ENCODE results near the gene EPHA4.

The EPHA4 gene

GRCh38 chr2:221572219-221572820, at the start of gene EPHA4:
Gene EPHA4, minus strand, starts transcription at chr2:221572304. Its CDS starts 56 bp downstream, at chr2:221572248.
- H3K4me3 ChIP-seq (ENCODE audit: low read depth, low read length), result peak within 1 kb of the TSS; percentile 91
- TF ChIP-seq CTCF (IDR thresholded peaks at IDR 0.05; ENCODE audit: insufficient read depth, low read length, missing control alignments), result peak; percentile 37
- ChIA-PET POLR2A (interaction anchor here (0.5 kb wide), 1 partner anchor 1016 kb away, joined by 4 read pairs; no protein-coding TSS in a partner anchor), CTCF (interaction anchor here (0.7 to 6.3 kb wide), 10 partner anchors 8 to 1834 kb away, joined by 3 to 62 read pairs (median 4); no protein-coding TSS in a partner anchor)
- no peak for DNase-seq (ENCODE audit: low read depth, low spot score)

GRCh38 chr2:221618007-221618406, 45.9 kb upstream of the EPHA4 start:
- ChIA-PET POLR2A (no interaction called here), CTCF (no interaction called here)
- no peak for TF ChIP-seq CTCF (IDR thresholded peaks at IDR 0.05; ENCODE audit: insufficient read depth, low read length, missing control alignments)
- H3K4me3 ChIP-seq (ENCODE audit: low read depth, low read length), result no peak overlapping the region
- no peak for DNase-seq (ENCODE audit: low read depth, low spot score)

DNA sequence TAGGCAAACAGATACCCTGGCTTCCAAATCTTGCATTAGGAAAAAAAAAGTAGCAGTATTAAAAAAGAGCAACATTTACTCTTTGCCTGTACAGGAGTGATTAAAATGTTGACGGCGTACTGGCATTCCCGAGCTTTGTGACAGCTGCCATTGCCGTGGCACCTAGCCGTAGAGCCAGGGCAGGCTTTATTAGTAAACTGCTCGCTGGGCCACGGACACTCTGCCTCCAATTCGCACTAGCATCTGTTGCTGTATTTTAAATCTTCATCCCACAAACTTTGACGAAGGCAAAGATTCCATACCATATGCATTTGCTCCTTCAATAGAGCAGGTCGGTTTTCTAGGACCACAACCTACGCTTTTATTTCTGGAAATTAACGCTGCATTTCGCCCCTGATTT, 44.5 kb upstream of the EPHA4 start:
- H3K4me3 ChIP-seq (ENCODE audit: low read depth, low read length), result no peak overlapping the region
- POLR2A ChIA-PET, result no interaction called here
- no peak for TF ChIP-seq CTCF (IDR thresholded peaks at IDR 0.05; ENCODE audit: insufficient read depth, low read length, missing control alignments)
- CTCF ChIA-PET, result no interaction called here
- DNase-seq (ENCODE audit: low read depth, low spot score), result no peak

DNA sequence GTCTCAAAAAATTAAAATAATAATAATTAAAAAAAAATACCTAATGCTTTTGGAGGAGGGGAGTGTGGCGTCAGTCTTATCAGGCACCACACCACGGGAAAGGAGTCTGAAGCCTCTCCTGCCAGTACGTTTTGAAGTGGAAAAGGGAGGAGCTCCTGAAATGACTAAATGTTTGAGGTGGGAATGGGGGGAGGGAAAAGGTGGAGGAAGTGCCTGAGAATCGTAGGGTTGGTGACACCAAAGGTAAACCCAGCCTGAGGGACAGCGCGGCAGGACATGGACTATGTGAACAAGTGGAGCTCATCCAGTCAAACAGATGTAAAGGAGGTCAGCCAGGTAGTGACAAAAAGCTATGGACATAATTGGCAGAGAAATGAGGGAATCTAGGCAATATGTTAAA, 42.2 kb upstream of the EPHA4 start:
- no peak for TF ChIP-seq CTCF (IDR thresholded peaks at IDR 0.05; ENCODE audit: insufficient read depth, low read length, missing control alignments)
- CTCF ChIA-PET, result no interaction called here
- DNase-seq (ENCODE audit: low read depth, low spot score), result no peak
- POLR2A ChIA-PET, result no interaction called here
- H3K4me3 ChIP-seq (ENCODE audit: low read depth, low read length), result no peak overlapping the region

GRCh38 chr2:221612800-221613199, 40.7 kb upstream of the EPHA4 start:
- no peak overlapping the region for H3K4me3 ChIP-seq (ENCODE audit: low read depth, low read length)
- no peak for TF ChIP-seq CTCF (IDR thresholded peaks at IDR 0.05; ENCODE audit: insufficient read depth, low read length, missing control alignments)
- no peak for DNase-seq (ENCODE audit: low read depth, low spot score)
- CTCF ChIA-PET, result no interaction called here
- POLR2A ChIA-PET, result no interaction called here

DNA sequence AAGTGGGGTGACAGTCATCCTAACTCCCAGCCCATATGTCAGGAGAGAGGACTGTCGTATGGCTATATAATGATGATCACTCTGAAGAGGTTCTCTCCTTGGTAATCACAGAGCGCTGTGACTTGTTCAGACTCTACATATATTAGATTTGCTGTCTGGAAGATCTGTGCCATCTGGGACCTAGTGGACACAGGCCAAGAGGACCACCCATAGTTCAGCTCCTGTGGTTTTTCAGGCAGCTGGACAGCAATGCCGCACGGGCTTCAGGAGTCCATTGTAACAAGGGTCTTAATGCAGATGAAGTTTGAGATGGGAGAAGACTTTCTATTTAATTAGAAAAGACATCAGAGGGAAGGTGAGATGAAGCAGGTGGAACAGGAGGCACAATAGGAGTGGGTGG, 40.1 kb upstream of the EPHA4 start:
- CTCF ChIA-PET, result no interaction called here
- POLR2A ChIA-PET, result no interaction called here
- no peak for DNase-seq (ENCODE audit: low read depth, low spot score)
- H3K4me3 ChIP-seq (ENCODE audit: low read depth, low read length), result no peak overlapping the region
- TF ChIP-seq CTCF (IDR thresholded peaks at IDR 0.05; ENCODE audit: insufficient read depth, low read length, missing control alignments), result no peak
